SK-N-SH (cell line): ENCODE results near the gene TBKBP1. TPM values are rescaled to one million over a fixed set of nuclear protein-coding genes. Genes with fewer than 3 reads are reported as not detected.

Source experiments
- CTCF ChIA-PET: fragments of 300-600, 350-600 bp; formaldehyde crosslinking; extraction: SDS; loops from one replicate; lab custom pipeline; 2021; lab: Yijun Ruan, JAX
- POLR2A ChIA-PET: fragments of 350-600 bp; sonication (Branson Sonifier 250); formaldehyde crosslinking; extraction: SDS; loops from one replicate; lab custom pipeline; 2020; ENCODE audit warnings: antibody characterized with exemption, inconsistent platforms; lab: Yijun Ruan, JAX
- DNase-seq: peaks from one replicate; pipeline ENCODE4 v3.0.0; 2012
- H2AFZ ChIP-seq: fragments of 200-600 bp; sonication (generic); 2 replicates; pipeline ENCODE4 v1.8.1; 2016; ENCODE audit warnings: antibody characterized with exemption, mild to moderate bottlenecking, low read depth
- H3F3A ChIP-seq: fragments of 200-600 bp; sonication (generic); replicated peaks from 2 replicates; pipeline ENCODE3; 2016; ENCODE audit warnings: antibody characterized with exemption, mild to moderate bottlenecking; ENCODE audit not compliant: insufficient read depth
- H3K27ac ChIP-seq, 2 experiments: fragments of 200-500 bp in 1 of 2; fragments of 200-600 bp in 1 of 2; sonication (Bioruptor generic) in 1 of 2; sonication (generic), shearing (Covaris generic) in 1 of 2; 2 replicates each; pipeline versions ENCODE4 v1.5.1 to v1.6.1; 2014 to 2016; ENCODE audit warnings: low read depth in 2 of 2, inconsistent platforms in 1 of 2, low read length in 1 of 2, mild to moderate bottlenecking in 1 of 2, mixed read lengths in 1 of 2
- H3K27me3 ChIP-seq: fragments of 200-600 bp; sonication (generic), shearing (Covaris generic); 2 replicates; pipeline ENCODE4 v1.6.1; 2016; ENCODE audit warnings: mixed run types; ENCODE audit not compliant: insufficient read depth
- H3K36me3 ChIP-seq, 2 experiments: fragments of 200-500 bp in 1 of 2; fragments of 200-600 bp in 1 of 2; sonication (Bioruptor generic) in 1 of 2; sonication (generic) in 1 of 2; replicated peaks in 1 of 2; 2 replicates each; pipeline versions ENCODE3 to v1.5.1; 2014 to 2016; ENCODE audit warnings: low read length in 1 of 2, mild to moderate bottlenecking in 1 of 2; ENCODE audit not compliant: insufficient read depth in 2 of 2, control insufficient read depth in 1 of 2
- H3K4me1 ChIP-seq, 2 experiments: fragments of 200-500 bp in 1 of 2; fragments of 200-600 bp in 1 of 2; sonication (Bioruptor generic) in 1 of 2; sonication (generic), shearing (Covaris generic) in 1 of 2; 2 replicates each; pipeline versions ENCODE4 v1.5.1 to v1.6.1; 2014 to 2016; ENCODE audit warnings: low read depth in 1 of 2, low read length in 1 of 2, mixed run types in 1 of 2; ENCODE audit not compliant: insufficient read depth in 2 of 2, control insufficient read depth in 1 of 2
- H3K4me2 ChIP-seq: fragments of 200-600 bp; sonication (generic), shearing (Covaris generic); 2 replicates; pipeline ENCODE4 v1.6.1; 2017; ENCODE audit warnings: mixed run types
- H3K4me3 ChIP-seq, 2 experiments: fragments of 200-500 bp in 1 of 2; fragments of 200-600 bp in 1 of 2; sonication (Bioruptor generic) in 1 of 2; sonication (generic), shearing (Covaris generic) in 1 of 2; 2 replicates each; pipeline versions ENCODE4 v1.5.1 to v1.8.1; 2014 to 2016; ENCODE audit warnings: low read depth in 2 of 2, inconsistent platforms in 1 of 2, low read length in 1 of 2, mild to moderate bottlenecking in 1 of 2, mixed read lengths in 1 of 2, moderate library complexity in 1 of 2
- H3K79me2 ChIP-seq: fragments of 200-600 bp; sonication (generic); 2 replicates; pipeline ENCODE4 v1.8.1; 2017; ENCODE audit warnings: mild to moderate bottlenecking; ENCODE audit not compliant: insufficient read depth
- H3K9ac ChIP-seq: fragments of 200-600 bp; sonication (generic); 2 replicates; pipeline ENCODE4 v1.6.1; 2017; ENCODE audit warnings: mixed run types
- H3K9me2 ChIP-seq: fragments of 200-600 bp; sonication (generic); 2 replicates; pipeline ENCODE4 v1.6.1; 2017; ENCODE audit warnings: mixed run types
- H3K9me3 ChIP-seq: fragments of 200-600 bp; sonication (generic); 2 replicates; pipeline ENCODE4 v1.6.1; 2017; ENCODE audit warnings: mixed run types, mild to moderate bottlenecking, moderate library complexity
- H4K20me1 ChIP-seq: fragments of 200-600 bp; sonication (generic); 2 replicates; pipeline ENCODE4 v1.6.1; 2017; ENCODE audit warnings: mild to moderate bottlenecking, mixed run types; ENCODE audit not compliant: insufficient read depth
- CHD2 ChIP-seq: fragments of 150-350 bp; IDR thresholded peaks from 2 replicates; pipeline ENCODE4 v1.6.1; 2018; ENCODE audit warnings: low read length; ENCODE audit not compliant: partially characterized antibody
- CTCF ChIP-seq: fragments of 200-600 bp; sonication (generic); IDR thresholded peaks from 2 replicates; pipeline ENCODE4 v1.6.1; 2017; ENCODE audit warnings: antibody characterized with exemption, mild to moderate bottlenecking, moderate library complexity
- EZH2phosphoT487 ChIP-seq: fragments of 200-600 bp; sonication (generic); IDR thresholded peaks from 2 replicates; pipeline ENCODE4 v1.6.1; 2017; ENCODE audit warnings: low read depth, mixed run types, mild to moderate bottlenecking, antibody characterized with exemption, moderate library complexity, borderline replicate concordance
- FOSL2 ChIP-seq: IDR thresholded peaks from 2 replicates; pipeline ENCODE4 v1.4.0; 2012; ENCODE audit warnings: low read depth, mild to moderate bottlenecking, moderate library complexity, borderline replicate concordance
- FOXJ3 ChIP-seq: sonication (generic); formaldehyde crosslinking; IDR thresholded peaks from 2 replicates; pipeline ENCODE4 v1.5.1; 2020; ENCODE audit warnings: mild to moderate bottlenecking, missing genetic modification reagents
- MXI1 ChIP-seq: IDR thresholded peaks from 2 replicates; pipeline ENCODE4 v1.6.1; 2012; ENCODE audit warnings: mild to moderate bottlenecking, low read depth, low read length, improper control_type of control experiment
- NFIC ChIP-seq: IDR thresholded peaks from 2 replicates; pipeline ENCODE4 v1.4.0; 2012; ENCODE audit warnings: borderline replicate concordance
- POLR2AphosphoS5 ChIP-seq: IDR thresholded peaks from 2 replicates; pipeline ENCODE4 v1.6.1; 2012; ENCODE audit warnings: low read depth, low read length
- RAD21 ChIP-seq: IDR thresholded peaks from 2 replicates; pipeline ENCODE4 v1.6.1; 2012; ENCODE audit warnings: mild to moderate bottlenecking, low read length
- RCOR1 ChIP-seq: fragments of 150-350 bp; IDR thresholded peaks from 2 replicates; pipeline ENCODE4 v1.6.1; 2017; ENCODE audit warnings: antibody characterized with exemption, low read length
- WGBS: methylation state at CpG from one replicate; pipeline ENCODE4 v1.1.6; 2017; ENCODE audit warnings: low lambda C conversion rate; 5-methylcytosine and 5-hydroxymethylcytosine counted together
- polyA plus RNA-seq, 3 experiments: library from polyadenylated mRNA; depleted of rRNA; stranded (reverse); fragments of >200 nt; gene quantifications; 2 replicates each; pipeline ENCODE4 v1.2.3, GENCODE V29; 2012
- TF ChIP-seq, protein P1 (sequence below): IDR thresholded peaks from 2 replicates; pipeline ENCODE4 v1.4.0; 2012; ENCODE audit warnings: low read depth, borderline replicate concordance
- TF ChIP-seq, protein P2 (sequence below): fragments of 150-350 bp; IDR thresholded peaks from 2 replicates; pipeline ENCODE4 v1.6.1; 2017; ENCODE audit warnings: antibody characterized with exemption, low read length, low read depth, borderline replicate concordance

TBKBP1 gene
- polyA plus RNA-seq, 1 of the 3 experiments (the other 2 are of a cell fraction) = 14.4 TPM

DNA sequence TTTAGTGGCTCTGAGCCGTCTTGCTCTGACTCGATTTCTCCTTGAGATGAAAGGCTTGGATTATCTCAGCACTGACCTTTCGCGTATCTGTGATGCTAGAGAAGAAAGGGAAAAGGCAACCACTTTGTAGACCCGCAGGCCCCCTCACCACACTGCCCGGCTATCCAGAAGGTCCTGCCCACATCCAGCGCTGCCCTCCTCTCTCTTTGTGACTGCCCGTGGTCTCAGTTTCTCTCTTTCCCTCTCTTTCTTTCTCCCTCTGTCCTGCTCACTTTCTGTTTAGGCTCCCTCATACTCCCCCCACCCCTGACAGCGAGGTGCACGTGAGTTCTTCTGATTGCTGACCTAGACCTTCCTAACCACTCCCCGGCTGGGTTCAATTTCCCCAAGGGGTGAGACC is 26.2 kb downstream of the TBKBP1 start (continued):
- no peak for TF ChIP-seq CTCF
- no peak for TF ChIP-seq EZH2phosphoT487
- no peak for TF ChIP-seq FOXJ3 (CRISPR knock-in tag)
- no peak for TF ChIP-seq MXI1
- TF ChIP-seq RCOR1 = no peak
- no peak for TF ChIP-seq RAD21

DNA sequence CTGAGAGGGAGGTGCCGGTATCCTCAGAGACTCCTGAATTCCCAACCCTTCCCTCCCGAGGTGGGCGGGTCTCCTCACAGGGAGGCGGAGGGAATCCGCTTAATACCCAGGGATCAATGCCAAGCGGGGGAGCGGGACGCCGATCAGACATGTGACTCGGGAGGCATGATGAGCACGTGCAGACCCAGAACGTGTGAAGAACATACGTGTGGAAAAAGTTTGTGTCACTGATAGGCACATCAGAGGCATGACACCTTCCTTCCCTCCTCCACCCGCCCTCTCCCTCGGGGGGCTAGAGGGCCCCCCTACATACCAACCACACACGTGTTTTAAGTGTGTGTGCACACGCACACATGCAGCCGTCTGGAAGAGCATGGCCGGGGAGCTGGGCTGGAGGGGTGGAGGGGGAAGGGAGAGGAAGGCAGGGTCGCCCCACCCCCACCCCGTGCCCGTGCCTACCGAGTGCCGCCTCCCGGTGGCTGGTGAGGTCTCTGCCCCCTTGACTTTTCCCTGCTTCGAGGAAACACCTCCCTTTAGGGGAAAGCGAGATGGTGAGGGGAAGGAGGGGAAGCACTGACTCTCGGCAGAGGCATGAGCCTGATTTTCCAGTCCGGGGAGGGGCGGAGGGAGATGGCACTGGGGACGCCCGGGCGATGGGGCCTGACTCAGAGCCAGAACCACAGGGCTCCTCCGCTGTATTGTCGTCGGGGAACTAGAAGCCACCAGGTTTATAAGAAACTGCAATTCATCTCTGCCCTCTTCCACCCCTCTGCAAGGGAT is 27.0 kb downstream of the TBKBP1 start:
- Histone ChIP-seq H3K4me2 (peak overlapping the region; percentile 54), H3K9me2 (no peaks in the 10 kb centered on the region), H3K27ac (no peak overlapping the region), H3K4me1 (peaks cover 7 to 27% of the 10 kb centered on the region in 2 experiments; a peak in 3 of 4 replicates), H3K79me2 (no peaks in the 10 kb centered on the region), H3K4me3 (no peak overlapping the region), H3K27me3 (peaks cover 77% of the 10 kb centered on the region), H4K20me1 (peaks cover 11% of the 10 kb centered on the region; the same call in 1 of the 2 replicates), H3K9ac (no peak overlapping the region), H3K9me3 (no peaks in the 10 kb centered on the region), H2AFZ (no peak overlapping the region), H3F3A (peaks cover 15% of the 10 kb centered on the region), H3K36me3 (no peaks in the 10 kb centered on the region)
- TF ChIP-seq CHD2 (peak; percentile 27), CTCF (peak; percentile 25), POLR2AphosphoS5 (no peak)
- CTCF ChIA-PET = interaction anchor here (1.0 to 3.8 kb wide), 6 partner anchors 12 to 41 kb away, joined by 3 to 22 read pairs (median 6); partner anchors contain the start of gene TBX21
- WGBS = 35% methylated on average over 35 of the region's 36 CpGs
- POLR2A ChIA-PET = no interaction called here
- peak; percentile 70 for DNase-seq

GRCh38 chr17:47721725-47722124 is 27.8 kb downstream of the TBKBP1 start:
- Histone ChIP-seq H3K9ac (no peak overlapping the region), H3K27me3 (peaks cover 73% of the 10 kb centered on the region; the same call in 1 of the 2 replicates), H4K20me1 (peaks cover 11% of the 10 kb centered on the region; the same call in 1 of the 2 replicates), H3K9me2 (no peaks in the 10 kb centered on the region), H3K27ac (no peak overlapping the region), H3K4me2 (peak overlapping the region; percentile 54; the same call in 1 of the 2 replicates), H3K4me3 (no peak overlapping the region), H3K4me1 (peaks cover 15 to 27% of the 10 kb centered on the region in 2 experiments; a peak in 3 of 4 replicates), H3K9me3 (no peaks in the 10 kb centered on the region), H3K36me3 (no peaks in the 10 kb centered on the region), H2AFZ (no peak overlapping the region), H3K79me2 (no peaks in the 10 kb centered on the region), H3F3A (peaks cover 15% of the 10 kb centered on the region)
- ChIA-PET POLR2A (no interaction called here), CTCF (interaction anchor here (1.0 to 3.8 kb wide), 6 partner anchors 12 to 42 kb away, joined by 3 to 22 read pairs (median 6); partner anchors contain the start of gene TBX21)
- no peak for DNase-seq
- 54% methylated on average over 6 of the region's 8 CpGs for WGBS
- TF ChIP-seq NFIC (no peak), POLR2AphosphoS5 (no peak), CTCF (no peak), MXI1 (no peak), CHD2 (no peak), FOSL2 (no peak)
- TF ChIP-seq, protein P1, sequence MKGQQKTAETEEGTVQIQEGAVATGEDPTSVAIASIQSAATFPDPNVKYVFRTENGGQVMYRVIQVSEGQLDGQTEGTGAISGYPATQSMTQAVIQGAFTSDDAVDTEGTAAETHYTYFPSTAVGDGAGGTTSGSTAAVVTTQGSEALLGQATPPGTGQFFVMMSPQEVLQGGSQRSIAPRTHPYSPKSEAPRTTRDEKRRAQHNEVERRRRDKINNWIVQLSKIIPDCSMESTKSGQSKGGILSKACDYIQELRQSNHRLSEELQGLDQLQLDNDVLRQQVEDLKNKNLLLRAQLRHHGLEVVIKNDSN = no peak
- TF ChIP-seq, protein P2, sequence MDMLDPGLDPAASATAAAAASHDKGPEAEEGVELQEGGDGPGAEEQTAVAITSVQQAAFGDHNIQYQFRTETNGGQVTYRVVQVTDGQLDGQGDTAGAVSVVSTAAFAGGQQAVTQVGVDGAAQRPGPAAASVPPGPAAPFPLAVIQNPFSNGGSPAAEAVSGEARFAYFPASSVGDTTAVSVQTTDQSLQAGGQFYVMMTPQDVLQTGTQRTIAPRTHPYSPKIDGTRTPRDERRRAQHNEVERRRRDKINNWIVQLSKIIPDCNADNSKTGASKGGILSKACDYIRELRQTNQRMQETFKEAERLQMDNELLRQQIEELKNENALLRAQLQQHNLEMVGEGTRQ = no peak
